SK-N-SH (cell line): ENCODE results near the gene ZNF705A. TPM values are rescaled to one million over a fixed set of nuclear protein-coding genes. Genes with fewer than 3 reads are reported as not detected.

Source experiments
- CTCF ChIA-PET: fragments of 300-600, 350-600 bp; formaldehyde crosslinking; extraction: SDS; loops from one replicate; lab custom pipeline; 2021; lab: Yijun Ruan, JAX
- POLR2A ChIA-PET: fragments of 350-600 bp; sonication (Branson Sonifier 250); formaldehyde crosslinking; extraction: SDS; loops from one replicate; lab custom pipeline; 2020; ENCODE audit warnings: antibody characterized with exemption, inconsistent platforms; lab: Yijun Ruan, JAX
- DNase-seq: peaks from one replicate; pipeline ENCODE4 v3.0.0; 2012
- H2AFZ ChIP-seq: fragments of 200-600 bp; sonication (generic); 2 replicates; pipeline ENCODE4 v1.8.1; 2016; ENCODE audit warnings: antibody characterized with exemption, mild to moderate bottlenecking, low read depth
- H3F3A ChIP-seq: fragments of 200-600 bp; sonication (generic); replicated peaks from 2 replicates; pipeline ENCODE3; 2016; ENCODE audit warnings: antibody characterized with exemption, mild to moderate bottlenecking; ENCODE audit not compliant: insufficient read depth
- H3K27ac ChIP-seq, 2 experiments: fragments of 200-500 bp in 1 of 2; fragments of 200-600 bp in 1 of 2; sonication (Bioruptor generic) in 1 of 2; sonication (generic), shearing (Covaris generic) in 1 of 2; 2 replicates each; pipeline versions ENCODE4 v1.5.1 to v1.6.1; 2014 to 2016; ENCODE audit warnings: low read depth in 2 of 2, inconsistent platforms in 1 of 2, low read length in 1 of 2, mild to moderate bottlenecking in 1 of 2, mixed read lengths in 1 of 2
- H3K27me3 ChIP-seq: fragments of 200-600 bp; sonication (generic), shearing (Covaris generic); 2 replicates; pipeline ENCODE4 v1.6.1; 2016; ENCODE audit warnings: mixed run types; ENCODE audit not compliant: insufficient read depth
- H3K36me3 ChIP-seq, 2 experiments: fragments of 200-500 bp in 1 of 2; fragments of 200-600 bp in 1 of 2; sonication (Bioruptor generic) in 1 of 2; sonication (generic) in 1 of 2; replicated peaks in 1 of 2; 2 replicates each; pipeline versions ENCODE3 to v1.5.1; 2014 to 2016; ENCODE audit warnings: low read length in 1 of 2, mild to moderate bottlenecking in 1 of 2; ENCODE audit not compliant: insufficient read depth in 2 of 2, control insufficient read depth in 1 of 2
- H3K4me1 ChIP-seq, 2 experiments: fragments of 200-500 bp in 1 of 2; fragments of 200-600 bp in 1 of 2; sonication (Bioruptor generic) in 1 of 2; sonication (generic), shearing (Covaris generic) in 1 of 2; 2 replicates each; pipeline versions ENCODE4 v1.5.1 to v1.6.1; 2014 to 2016; ENCODE audit warnings: low read depth in 1 of 2, low read length in 1 of 2, mixed run types in 1 of 2; ENCODE audit not compliant: insufficient read depth in 2 of 2, control insufficient read depth in 1 of 2
- H3K4me2 ChIP-seq: fragments of 200-600 bp; sonication (generic), shearing (Covaris generic); 2 replicates; pipeline ENCODE4 v1.6.1; 2017; ENCODE audit warnings: mixed run types
- H3K4me3 ChIP-seq, 2 experiments: fragments of 200-500 bp in 1 of 2; fragments of 200-600 bp in 1 of 2; sonication (Bioruptor generic) in 1 of 2; sonication (generic), shearing (Covaris generic) in 1 of 2; 2 replicates each; pipeline versions ENCODE4 v1.5.1 to v1.8.1; 2014 to 2016; ENCODE audit warnings: low read depth in 2 of 2, inconsistent platforms in 1 of 2, low read length in 1 of 2, mild to moderate bottlenecking in 1 of 2, mixed read lengths in 1 of 2, moderate library complexity in 1 of 2
- H3K79me2 ChIP-seq: fragments of 200-600 bp; sonication (generic); 2 replicates; pipeline ENCODE4 v1.8.1; 2017; ENCODE audit warnings: mild to moderate bottlenecking; ENCODE audit not compliant: insufficient read depth
- H3K9ac ChIP-seq: fragments of 200-600 bp; sonication (generic); 2 replicates; pipeline ENCODE4 v1.6.1; 2017; ENCODE audit warnings: mixed run types
- H3K9me2 ChIP-seq: fragments of 200-600 bp; sonication (generic); 2 replicates; pipeline ENCODE4 v1.6.1; 2017; ENCODE audit warnings: mixed run types
- H3K9me3 ChIP-seq: fragments of 200-600 bp; sonication (generic); 2 replicates; pipeline ENCODE4 v1.6.1; 2017; ENCODE audit warnings: mixed run types, mild to moderate bottlenecking, moderate library complexity
- H4K20me1 ChIP-seq: fragments of 200-600 bp; sonication (generic); 2 replicates; pipeline ENCODE4 v1.6.1; 2017; ENCODE audit warnings: mild to moderate bottlenecking, mixed run types; ENCODE audit not compliant: insufficient read depth
- CHD2 ChIP-seq: fragments of 150-350 bp; IDR thresholded peaks from 2 replicates; pipeline ENCODE4 v1.6.1; 2018; ENCODE audit warnings: low read length; ENCODE audit not compliant: partially characterized antibody
- ELF1 ChIP-seq: IDR thresholded peaks from 2 replicates; pipeline ENCODE4 v1.4.0; 2012
- EZH2phosphoT487 ChIP-seq: fragments of 200-600 bp; sonication (generic); IDR thresholded peaks from 2 replicates; pipeline ENCODE4 v1.6.1; 2017; ENCODE audit warnings: low read depth, mixed run types, mild to moderate bottlenecking, antibody characterized with exemption, moderate library complexity, borderline replicate concordance
- FOSL2 ChIP-seq: IDR thresholded peaks from 2 replicates; pipeline ENCODE4 v1.4.0; 2012; ENCODE audit warnings: low read depth, mild to moderate bottlenecking, moderate library complexity, borderline replicate concordance
- FOXJ3 ChIP-seq: sonication (generic); formaldehyde crosslinking; IDR thresholded peaks from 2 replicates; pipeline ENCODE4 v1.5.1; 2020; ENCODE audit warnings: mild to moderate bottlenecking, missing genetic modification reagents
- FOXM1 ChIP-seq: IDR thresholded peaks from 2 replicates; pipeline ENCODE4 v1.4.0; 2012; ENCODE audit warnings: low read depth, mild to moderate bottlenecking
- GABPA ChIP-seq: IDR thresholded peaks from 2 replicates; pipeline ENCODE4 v1.4.0; 2012; ENCODE audit warnings: low read depth, mild to moderate bottlenecking
- GATA2 ChIP-seq: sonication (generic); formaldehyde crosslinking; IDR thresholded peaks from 2 replicates; pipeline ENCODE4 v1.5.0; 2020; ENCODE audit warnings: mild to moderate bottlenecking, missing genetic modification reagents
- JUND ChIP-seq: IDR thresholded peaks from 2 replicates; pipeline ENCODE4 v1.4.0; 2012
- NFIC ChIP-seq: IDR thresholded peaks from 2 replicates; pipeline ENCODE4 v1.4.0; 2012; ENCODE audit warnings: borderline replicate concordance
- POLR2AphosphoS5 ChIP-seq: IDR thresholded peaks from 2 replicates; pipeline ENCODE4 v1.6.1; 2012; ENCODE audit warnings: low read depth, low read length
- RAD21 ChIP-seq: IDR thresholded peaks from 2 replicates; pipeline ENCODE4 v1.6.1; 2012; ENCODE audit warnings: mild to moderate bottlenecking, low read length
- RCOR1 ChIP-seq: fragments of 150-350 bp; IDR thresholded peaks from 2 replicates; pipeline ENCODE4 v1.6.1; 2017; ENCODE audit warnings: antibody characterized with exemption, low read length
- SMC3 ChIP-seq: IDR thresholded peaks from 2 replicates; pipeline ENCODE4 v1.6.1; 2012; ENCODE audit warnings: low read depth, low read length, improper control_type of control experiment
- YY1 ChIP-seq: IDR thresholded peaks from 2 replicates; pipeline ENCODE4 v1.4.0; 2012; ENCODE audit warnings: low read depth, mild to moderate bottlenecking
- WGBS: methylation state at CpG from one replicate; pipeline ENCODE4 v1.1.6; 2017; ENCODE audit warnings: low lambda C conversion rate; 5-methylcytosine and 5-hydroxymethylcytosine counted together
- polyA plus RNA-seq, 3 experiments: library from polyadenylated mRNA; depleted of rRNA; stranded (reverse); fragments of >200 nt; gene quantifications; 2 replicates each; pipeline ENCODE4 v1.2.3, GENCODE V29; 2012
- TF ChIP-seq, protein P1 (sequence below): IDR thresholded peaks from 2 replicates; pipeline ENCODE4 v1.4.0; 2012; ENCODE audit warnings: low read depth, borderline replicate concordance
- TF ChIP-seq, protein P2 (sequence below): IDR thresholded peaks from 2 replicates; pipeline ENCODE4 v1.6.1; 2012; ENCODE audit warnings: mild to moderate bottlenecking, low read depth, low read length, moderate library complexity
- TF ChIP-seq, protein P3 (sequence below): IDR thresholded peaks from 2 replicates; pipeline ENCODE4 v1.4.0; 2012; ENCODE audit warnings: low read depth, borderline replicate concordance
- TF ChIP-seq, protein P4 (sequence below): IDR thresholded peaks from 2 replicates; pipeline ENCODE4; 2012

ZNF705A gene
- polyA plus RNA-seq, 1 of the 3 experiments (the other 2 are of a cell fraction): not detected

DNA sequence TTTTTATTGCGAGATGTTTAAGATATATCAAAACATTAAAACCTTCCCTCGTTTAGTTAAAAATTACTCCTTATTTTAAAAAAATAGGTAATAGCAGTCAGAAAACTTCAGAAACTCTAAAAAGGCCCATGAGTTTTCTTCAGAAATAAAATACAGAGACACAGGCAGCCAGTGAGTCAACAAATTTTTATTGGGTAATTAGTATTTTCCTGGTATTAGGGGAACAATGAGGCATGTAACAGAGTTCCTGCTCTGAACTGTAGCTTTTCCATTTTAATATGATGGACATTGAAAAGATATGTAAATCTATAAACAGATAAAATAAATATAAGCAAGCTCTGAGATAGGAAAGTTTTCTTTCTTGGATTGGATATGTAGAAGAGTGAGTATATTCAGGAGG, 399 bp upstream of the ZNF705A start:
- peak overlapping the region; percentile 74 for H2AFZ ChIP-seq
- no peak for DNase-seq
- ChIA-PET CTCF (no interaction called here), POLR2A (no interaction called here)
- 83% methylated on average over 2 of the region's 2 CpGs for WGBS
- H3K4me2 ChIP-seq: peak overlapping the region; percentile 45; the same call in 1 of the 2 replicates
- peaks cover 0 to 30% of the 10 kb centered on the region in 2 experiments; a peak in 1 of 4 replicates for H3K4me1 ChIP-seq
- H3K9me2 ChIP-seq: no peaks in the 10 kb centered on the region
- TF ChIP-seq SMC3 (no peak), CHD2 (no peak), FOXM1 (no peak), GABPA (no peak), POLR2AphosphoS5 (no peak), YY1 (no peak), ELF1 (no peak), RAD21 (no peak), FOXJ3 (CRISPR knock-in tag) (no peak), NFIC (no peak), EZH2phosphoT487 (no peak), GATA2 (CRISPR knock-in tag) (no peak), RCOR1 (no peak), FOSL2 (no peak), JUND (no peak)
- TF ChIP-seq, protein P1, sequence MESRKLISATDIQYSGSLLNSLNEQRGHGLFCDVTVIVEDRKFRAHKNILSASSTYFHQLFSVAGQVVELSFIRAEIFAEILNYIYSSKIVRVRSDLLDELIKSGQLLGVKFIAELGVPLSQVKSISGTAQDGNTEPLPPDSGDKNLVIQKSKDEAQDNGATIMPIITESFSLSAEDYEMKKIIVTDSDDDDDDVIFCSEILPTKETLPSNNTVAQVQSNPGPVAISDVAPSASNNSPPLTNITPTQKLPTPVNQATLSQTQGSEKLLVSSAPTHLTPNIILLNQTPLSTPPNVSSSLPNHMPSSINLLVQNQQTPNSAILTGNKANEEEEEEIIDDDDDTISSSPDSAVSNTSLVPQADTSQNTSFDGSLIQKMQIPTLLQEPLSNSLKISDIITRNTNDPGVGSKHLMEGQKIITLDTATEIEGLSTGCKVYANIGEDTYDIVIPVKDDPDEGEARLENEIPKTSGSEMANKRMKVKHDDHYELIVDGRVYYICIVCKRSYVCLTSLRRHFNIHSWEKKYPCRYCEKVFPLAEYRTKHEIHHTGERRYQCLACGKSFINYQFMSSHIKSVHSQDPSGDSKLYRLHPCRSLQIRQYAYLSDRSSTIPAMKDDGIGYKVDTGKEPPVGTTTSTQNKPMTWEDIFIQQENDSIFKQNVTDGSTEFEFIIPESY: no peak
- TF ChIP-seq, protein P2, sequence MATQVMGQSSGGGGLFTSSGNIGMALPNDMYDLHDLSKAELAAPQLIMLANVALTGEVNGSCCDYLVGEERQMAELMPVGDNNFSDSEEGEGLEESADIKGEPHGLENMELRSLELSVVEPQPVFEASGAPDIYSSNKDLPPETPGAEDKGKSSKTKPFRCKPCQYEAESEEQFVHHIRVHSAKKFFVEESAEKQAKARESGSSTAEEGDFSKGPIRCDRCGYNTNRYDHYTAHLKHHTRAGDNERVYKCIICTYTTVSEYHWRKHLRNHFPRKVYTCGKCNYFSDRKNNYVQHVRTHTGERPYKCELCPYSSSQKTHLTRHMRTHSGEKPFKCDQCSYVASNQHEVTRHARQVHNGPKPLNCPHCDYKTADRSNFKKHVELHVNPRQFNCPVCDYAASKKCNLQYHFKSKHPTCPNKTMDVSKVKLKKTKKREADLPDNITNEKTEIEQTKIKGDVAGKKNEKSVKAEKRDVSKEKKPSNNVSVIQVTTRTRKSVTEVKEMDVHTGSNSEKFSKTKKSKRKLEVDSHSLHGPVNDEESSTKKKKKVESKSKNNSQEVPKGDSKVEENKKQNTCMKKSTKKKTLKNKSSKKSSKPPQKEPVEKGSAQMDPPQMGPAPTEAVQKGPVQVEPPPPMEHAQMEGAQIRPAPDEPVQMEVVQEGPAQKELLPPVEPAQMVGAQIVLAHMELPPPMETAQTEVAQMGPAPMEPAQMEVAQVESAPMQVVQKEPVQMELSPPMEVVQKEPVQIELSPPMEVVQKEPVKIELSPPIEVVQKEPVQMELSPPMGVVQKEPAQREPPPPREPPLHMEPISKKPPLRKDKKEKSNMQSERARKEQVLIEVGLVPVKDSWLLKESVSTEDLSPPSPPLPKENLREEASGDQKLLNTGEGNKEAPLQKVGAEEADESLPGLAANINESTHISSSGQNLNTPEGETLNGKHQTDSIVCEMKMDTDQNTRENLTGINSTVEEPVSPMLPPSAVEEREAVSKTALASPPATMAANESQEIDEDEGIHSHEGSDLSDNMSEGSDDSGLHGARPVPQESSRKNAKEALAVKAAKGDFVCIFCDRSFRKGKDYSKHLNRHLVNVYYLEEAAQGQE: no peak
- TF ChIP-seq, protein P3, sequence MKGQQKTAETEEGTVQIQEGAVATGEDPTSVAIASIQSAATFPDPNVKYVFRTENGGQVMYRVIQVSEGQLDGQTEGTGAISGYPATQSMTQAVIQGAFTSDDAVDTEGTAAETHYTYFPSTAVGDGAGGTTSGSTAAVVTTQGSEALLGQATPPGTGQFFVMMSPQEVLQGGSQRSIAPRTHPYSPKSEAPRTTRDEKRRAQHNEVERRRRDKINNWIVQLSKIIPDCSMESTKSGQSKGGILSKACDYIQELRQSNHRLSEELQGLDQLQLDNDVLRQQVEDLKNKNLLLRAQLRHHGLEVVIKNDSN: no peak
- TF ChIP-seq, protein P4, sequence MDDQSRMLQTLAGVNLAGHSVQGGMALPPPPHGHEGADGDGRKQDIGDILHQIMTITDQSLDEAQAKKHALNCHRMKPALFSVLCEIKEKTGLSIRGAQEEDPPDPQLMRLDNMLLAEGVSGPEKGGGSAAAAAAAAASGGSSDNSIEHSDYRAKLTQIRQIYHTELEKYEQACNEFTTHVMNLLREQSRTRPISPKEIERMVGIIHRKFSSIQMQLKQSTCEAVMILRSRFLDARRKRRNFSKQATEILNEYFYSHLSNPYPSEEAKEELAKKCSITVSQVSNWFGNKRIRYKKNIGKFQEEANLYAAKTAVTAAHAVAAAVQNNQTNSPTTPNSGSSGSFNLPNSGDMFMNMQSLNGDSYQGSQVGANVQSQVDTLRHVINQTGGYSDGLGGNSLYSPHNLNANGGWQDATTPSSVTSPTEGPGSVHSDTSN: no peak
- no peaks in the 10 kb centered on the region for H3K79me2 ChIP-seq
- no peak overlapping the region for H3K4me3 ChIP-seq
- no peaks in the 10 kb centered on the region for H3K9me3 ChIP-seq
- peaks cover 33% of the 10 kb centered on the region for H3F3A ChIP-seq
- H3K27ac ChIP-seq: peak overlapping the region; percentile 62 to 81; a peak in 3 of 4 replicates
- no peaks in the 10 kb centered on the region for H4K20me1 ChIP-seq
- peak overlapping the region; percentile 20; the same call in 1 of the 2 replicates for H3K9ac ChIP-seq
- H3K36me3 ChIP-seq: no peaks in the 10 kb centered on the region
- no peaks in the 10 kb centered on the region for H3K27me3 ChIP-seq
